ENCODE data around the gene MIA2.

- TF ChIP-seq CTCF (IDR thresholded peaks at IDR 0.05) (no peak), EP300 (IDR thresholded peaks at IDR 0.05; ENCODE audit: low read depth) (no peak)
Observed at GRCh38 chr14:39267608-39268005, 33.9 kb downstream of the MIA2 start.

Data from transverse colon (tissue), 3 donors.